Measurements from ENCODE around the gene ZIC5.

Gene ZIC5

GRCh38 chr13:99987154-99988019, 15.8 kb upstream of the ZIC5 start:
- no peak for DNase-seq

DNA sequence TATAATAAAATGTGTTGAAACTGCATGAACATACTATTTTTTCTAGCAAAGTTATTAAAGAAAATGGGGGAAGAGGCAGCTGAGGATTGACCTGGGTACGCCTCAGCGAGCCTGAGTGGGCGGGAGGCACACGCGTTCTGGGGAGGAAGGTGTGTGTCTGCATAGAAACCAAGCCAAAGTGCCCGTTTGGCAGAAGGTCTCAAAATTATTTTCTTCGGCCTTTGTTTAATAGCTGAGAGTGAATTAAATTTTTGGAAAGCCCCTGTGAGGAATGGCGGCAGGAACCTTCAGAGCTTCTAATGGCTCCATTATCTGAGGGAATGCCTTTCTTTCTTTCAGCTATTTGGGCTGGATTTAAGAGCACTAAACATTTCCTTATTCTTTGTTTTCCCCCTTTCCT, 15.2 kb upstream of the ZIC5 start:
- DNase-seq, result no peak

- DNase-seq, result no peak
Measured at GRCh38 chr13:99985886-99986527, 14.4 kb upstream of the ZIC5 start.

DNA sequence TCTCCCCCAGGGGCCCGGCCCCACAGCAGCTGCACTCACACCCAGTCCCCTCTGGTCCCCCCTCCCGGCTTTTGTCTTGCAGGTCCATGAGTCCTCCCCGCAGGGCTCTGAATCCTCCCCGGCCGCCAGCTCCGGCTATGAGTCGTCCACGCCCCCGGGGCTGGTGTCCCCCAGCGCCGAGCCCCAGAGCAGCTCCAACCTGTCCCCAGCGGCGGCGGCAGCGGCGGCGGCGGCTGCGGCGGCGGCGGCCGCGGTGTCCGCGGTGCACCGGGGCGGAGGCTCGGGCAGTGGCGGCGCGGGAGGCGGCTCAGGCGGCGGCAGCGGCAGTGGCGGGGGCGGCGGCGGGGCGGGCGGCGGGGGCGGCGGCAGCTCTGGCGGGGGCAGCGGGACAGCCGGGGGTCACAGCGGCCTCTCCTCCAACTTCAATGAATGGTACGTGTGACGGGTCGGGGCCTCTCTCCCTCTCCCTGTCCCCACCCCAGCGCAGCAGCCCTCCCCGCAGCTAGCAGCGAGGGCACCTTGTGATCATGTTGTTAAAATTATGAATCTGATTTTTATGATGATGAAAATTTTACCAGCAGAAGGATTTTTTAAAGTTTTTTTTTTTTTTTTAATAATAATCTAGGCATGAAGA, 13.8 kb upstream of the ZIC5 start:
- DNase-seq, result no peak

GRCh38 chr13:99984461-99985240, 13.1 kb upstream of the ZIC5 start:
- DNase-seq, result no peak

- DNase-seq, result no peak
Measured at GRCh38 chr13:99983499-99984401, 12.2 kb upstream of the ZIC5 start.

- DNase-seq, result no peak
Measured at GRCh38 chr13:99982731-99983498, 11.3 kb upstream of the ZIC5 start.

GRCh38 chr13:99982036-99982730, 10.6 kb upstream of the ZIC5 start:
- no peak for DNase-seq

GRCh38 chr13:99981735-99982035, 10.1 kb upstream of the ZIC5 start, which contains the start of gene ZIC2:
TSS of gene ZIC2 (plus strand) at chr13:99981784. CDS start at chr13:99982065, 281 bp downstream.
- no peak for DNase-seq

- DNase-seq, result no peak
Measured at GRCh38 chr13:99980824-99981734, 9.5 kb upstream of the ZIC5 start.

- DNase-seq, result peak in 1 of 2 donors; percentile 31
Measured at GRCh38 chr13:99980201-99980823, 8.7 kb upstream of the ZIC5 start.

DNA sequence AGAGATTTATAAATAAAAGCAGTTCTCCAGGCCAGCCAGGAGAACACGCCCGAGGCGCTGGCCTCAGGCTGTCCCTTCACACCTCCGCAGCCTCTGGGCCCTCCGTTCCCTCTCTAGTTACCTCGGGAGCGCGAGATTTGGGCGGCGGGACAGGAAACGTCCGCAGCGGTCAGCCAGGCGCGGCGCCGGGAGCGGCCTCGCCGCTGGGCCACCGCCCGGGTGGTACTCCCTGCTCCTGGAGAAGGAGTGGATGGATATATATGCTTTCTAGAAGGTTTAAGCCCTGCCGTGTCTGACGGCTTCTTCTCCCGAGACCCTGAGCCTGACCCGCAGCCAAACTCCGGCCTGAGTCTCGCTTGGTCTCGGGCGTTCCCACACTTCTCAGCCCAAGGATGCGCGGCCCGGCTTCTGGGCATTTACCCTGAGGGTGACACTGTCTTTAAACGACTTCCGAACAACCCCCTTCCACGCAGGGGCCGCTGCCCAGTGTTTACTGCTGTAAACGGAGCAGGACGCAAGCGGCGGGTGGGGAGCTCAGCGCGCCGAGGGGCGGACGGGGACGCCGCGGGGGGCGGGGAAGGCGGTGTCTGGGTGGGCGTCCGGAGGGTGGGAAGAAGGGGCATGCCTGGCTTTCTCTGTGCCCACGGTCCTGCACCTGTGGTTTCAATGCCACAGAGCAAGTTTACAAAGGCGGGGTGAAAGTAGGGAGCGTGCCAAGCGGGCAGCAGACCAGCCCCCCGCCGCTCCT, 8.1 kb upstream of the ZIC5 start:
- no peak for DNase-seq

DNA sequence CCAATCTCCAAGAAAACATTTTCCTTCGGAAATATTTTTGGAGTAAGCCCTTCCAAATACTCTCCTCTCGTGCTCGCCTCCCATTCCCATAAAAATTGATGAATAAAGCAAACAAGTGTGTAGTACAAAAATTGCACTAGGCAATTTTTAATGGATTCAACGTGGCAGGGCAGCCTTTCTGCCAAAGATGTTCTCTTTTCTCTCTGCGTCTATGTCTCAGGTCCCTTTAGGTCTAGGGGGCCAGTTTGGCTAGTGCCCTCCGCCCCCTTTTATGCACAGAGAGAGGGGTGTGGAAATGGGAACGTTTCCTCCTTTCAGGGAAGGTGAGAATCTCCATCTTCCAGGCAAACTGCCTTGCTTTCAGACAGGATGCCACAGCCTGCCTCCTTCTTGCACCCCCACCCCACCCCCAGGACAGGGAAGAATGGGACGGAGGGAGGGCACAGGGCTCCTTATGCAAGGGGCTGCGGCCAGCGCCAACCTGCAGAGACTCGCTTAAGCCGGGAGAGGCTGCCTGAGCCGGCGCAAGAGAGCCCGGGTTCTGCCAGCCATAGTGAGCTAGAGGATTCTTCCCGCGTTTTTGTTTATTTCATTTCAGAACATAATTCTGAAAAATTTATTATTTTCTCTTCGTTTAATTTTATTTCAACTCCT, 7.4 kb upstream of the ZIC5 start:
- no peak for DNase-seq

DNA sequence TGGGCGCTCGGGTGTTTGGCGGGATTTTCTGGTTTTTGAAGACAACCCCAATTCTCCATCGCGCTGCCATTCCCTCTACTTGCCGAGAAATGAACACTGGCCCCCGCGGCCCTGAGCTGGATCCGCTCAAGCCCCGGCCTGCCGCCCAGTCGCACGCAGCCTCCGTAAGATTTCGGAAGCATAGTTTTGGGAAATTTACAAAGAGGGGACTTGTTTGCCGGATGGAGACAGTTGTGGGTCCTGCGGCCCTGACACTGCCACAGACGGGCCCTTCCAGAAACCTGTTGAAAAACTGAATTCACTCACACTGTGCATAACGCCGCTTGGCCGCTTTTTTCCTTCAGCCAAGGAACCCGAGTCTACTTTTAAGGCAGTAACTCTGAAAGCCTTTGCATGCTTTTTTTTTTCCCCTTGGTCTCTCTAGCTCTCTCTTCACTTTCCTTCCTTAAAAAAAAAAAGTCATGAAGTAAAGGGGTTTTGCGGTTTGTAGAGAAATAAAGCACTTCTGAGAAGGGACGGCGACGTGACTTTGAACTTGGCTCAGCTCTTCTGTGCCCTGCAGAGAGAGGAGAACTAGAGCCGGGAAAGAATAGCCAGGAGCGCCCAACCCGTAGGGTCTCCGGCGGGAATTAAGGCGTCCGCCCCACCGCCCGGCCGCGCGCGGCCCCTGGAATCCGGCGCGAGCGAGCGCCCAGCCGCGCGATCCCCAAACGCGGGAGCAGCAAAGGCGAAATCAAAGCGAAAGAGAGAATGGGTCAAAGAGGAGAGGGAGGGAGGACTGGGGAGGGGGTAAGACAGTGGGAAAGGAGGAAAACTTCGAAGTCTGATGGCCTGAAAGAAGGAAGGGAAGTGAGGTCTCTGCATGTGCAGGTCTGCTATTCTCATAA, 6.6 kb upstream of the ZIC5 start:
- no peak for DNase-seq

DNA sequence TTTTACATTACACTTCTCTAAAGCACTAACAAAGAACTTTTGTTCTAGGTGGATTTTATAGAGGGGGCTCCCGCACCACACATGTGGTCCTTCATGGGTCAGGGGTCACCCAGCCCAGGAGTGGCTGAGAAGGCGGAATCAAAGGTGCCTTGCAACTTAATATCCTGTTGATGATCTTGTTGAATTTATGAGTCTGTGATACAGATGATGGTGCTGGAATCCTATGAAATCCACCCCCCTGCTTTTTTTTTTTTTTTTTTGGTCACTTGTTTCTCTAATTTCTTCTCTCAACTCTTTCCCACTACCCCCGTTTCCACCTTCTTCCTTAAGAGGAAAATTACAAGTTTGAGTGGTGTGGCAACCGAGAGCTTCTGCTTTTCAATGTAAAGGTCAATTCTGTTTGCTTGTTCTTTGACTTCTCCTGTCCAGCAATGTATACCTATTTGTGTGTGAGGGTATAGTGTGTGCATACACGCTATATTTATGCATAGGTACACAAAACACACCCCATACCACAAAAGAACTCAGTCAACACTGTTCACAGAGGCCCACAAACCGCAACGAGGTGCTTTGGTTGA, 5.9 kb upstream of the ZIC5 start:
- DNase-seq, result peak in 1 of 2 donors; percentile 24

GRCh38 chr13:99976575-99976974, 5.0 kb upstream of the ZIC5 start:
- DNase-seq, result no peak
